SIG-M5 treated with dmso at 0.1 percent for 504 hours (cell line): ENCODE data around the gene LACTB.
"Not testable (repeated sequence)": the region's sequence is repeated elsewhere in the genome, so short reads cannot be mapped to it uniquely, and the experiment has no call there.

Source experiments
- DNase-seq: peaks from one replicate; lab custom pipeline; 2025; ENCODE audit not compliant: unreplicated experiment; lab: John Stamatoyannopoulos, UW

Gene LACTB

DNA sequence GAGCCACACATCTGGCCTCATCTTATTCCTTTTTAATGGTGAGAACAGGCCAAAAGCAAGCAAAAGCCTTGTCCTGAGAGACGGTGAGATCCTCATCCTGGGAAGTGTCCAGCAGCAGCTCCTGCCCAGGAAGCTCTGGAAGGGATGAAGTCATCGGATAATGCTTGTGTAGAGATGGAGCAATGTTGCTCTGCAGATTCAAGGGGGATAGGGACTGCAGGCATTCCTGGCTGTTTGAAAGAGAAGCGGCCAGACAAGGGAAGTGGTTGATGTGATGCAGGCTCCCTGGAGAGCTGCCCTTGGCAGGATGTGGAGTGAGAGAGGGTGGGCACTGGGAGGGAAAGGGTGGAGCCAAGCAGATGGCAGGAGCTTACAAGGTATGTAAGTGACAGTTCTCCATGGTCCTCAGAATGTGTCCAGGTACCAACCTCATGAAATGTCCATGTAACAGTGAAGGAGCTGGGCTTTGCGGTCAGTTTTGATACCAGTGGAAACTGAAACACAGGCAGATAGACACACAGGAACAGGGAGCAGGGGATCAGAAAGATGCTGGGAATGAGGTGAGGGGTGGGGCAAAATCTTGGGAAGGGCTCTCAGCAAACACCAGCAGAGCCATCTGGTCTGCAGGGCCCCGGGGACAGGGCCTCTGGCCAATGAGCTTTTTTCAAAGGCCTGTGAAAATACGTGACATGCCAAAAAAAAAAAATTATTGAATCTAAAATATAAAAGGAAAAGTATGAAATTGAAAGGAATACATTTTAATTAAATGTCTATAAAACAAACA is 32.2 kb upstream of the LACTB start:
- DNase-seq = no peak

DNA sequence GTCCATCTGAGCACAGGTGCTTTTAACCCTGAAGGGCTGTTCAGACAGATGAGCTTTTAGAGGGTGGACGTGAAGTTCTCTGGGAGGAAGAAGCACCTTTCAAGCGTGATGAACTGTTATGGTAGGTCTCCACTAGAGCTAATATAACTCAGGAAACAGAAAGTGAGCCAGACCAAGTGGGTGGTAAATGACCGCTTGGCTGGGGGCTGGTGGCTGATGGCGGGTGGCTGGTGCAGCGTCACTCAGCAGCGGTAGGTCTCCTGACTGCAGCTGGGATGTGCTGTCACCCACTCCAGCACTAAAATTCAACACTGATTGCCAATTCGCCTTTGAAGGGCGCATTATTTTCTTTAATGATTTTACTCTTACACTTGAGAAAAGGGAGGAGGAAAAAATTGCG is 31.2 kb upstream of the LACTB start:
- no peak for DNase-seq

DNA sequence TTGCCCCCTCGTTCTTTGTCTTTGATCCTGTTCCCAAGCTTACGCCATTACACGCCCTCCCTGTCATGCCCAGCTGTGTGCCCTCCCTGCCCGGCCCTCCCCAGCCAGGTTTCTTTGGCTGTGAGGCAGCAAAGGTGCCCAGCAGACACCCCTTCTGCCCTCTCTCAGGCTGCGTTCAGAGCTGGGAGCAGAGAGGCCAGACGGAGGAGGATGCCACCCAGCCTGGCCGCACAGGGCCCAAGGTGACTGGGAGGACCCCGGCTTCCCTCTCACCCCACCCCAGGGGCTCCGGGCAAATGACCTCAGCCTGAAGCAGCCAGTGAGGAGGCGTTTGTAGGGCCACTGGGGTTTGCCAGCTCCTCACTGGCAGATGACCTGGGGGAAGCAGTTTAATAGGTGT is 30.8 kb upstream of the LACTB start:
- no peak for DNase-seq

DNA sequence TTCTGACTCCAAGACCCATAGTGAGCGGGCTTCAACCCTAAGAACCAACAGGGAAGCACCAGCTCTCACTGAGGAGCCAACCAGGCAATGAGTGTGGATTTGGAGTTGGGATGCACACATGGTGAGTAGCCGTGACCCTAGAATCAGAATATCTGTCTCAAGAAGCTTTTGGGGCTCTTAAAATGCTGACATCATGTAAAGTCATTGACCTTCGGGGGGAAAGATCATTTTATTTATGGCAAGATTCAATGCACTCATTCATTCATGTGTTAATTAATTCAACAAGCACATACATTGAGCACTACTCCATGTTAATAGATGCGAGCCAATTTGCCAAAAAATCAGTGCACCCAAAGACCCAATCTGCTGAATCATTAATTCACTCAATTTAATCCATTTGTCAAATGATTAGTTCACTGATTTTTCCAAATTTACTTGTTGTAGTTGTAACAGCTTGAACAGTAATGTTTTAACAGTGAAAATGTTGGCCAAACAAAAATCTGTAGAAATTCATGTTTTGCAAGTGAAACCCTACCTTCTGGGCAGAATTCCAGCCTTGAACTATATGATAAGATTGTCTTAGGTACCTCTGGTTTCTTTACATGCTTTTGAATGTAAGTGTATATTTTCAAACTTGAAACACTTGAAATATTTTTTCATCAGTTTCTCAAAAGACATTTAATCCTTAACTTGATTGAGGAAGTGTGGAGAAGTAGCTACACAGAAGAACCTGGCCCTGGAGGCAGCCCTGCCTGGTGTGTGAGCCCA is 29.8 kb upstream of the LACTB start:
- DNase-seq = no peak

DNA sequence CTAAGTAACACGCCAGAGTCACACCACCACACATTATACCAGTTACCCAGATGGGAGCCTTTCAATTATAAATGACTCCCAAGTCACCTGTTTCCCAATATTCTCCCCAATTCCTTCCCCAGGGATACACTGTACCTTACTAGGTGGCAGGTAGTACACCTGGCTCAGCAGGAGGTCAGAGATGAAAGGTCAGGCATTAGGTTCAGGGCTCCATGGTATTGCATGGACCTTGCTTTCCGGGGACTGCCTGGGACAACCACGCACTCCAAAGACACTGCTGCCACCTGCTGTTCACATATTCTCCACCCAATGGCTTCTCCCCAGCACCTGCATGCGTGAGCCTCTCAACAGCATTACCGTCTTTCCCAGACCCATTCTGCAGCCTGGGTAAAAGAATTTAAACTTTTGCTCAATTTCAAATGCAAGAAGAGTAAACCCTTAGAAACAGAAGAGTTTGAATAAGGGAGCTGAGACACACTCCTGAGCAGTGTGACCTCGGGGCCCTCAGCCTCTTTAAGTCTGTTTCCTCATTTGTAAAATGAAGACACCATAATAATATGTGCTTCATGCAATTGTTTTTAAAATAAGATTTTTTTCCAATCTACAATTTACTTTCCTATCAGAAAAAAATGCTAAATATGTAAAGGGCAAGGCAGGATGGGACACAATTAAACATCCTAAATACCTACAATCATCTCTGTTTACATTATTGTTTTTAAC is 28.0 kb upstream of the LACTB start:
- peak; percentile 68 for DNase-seq

DNA sequence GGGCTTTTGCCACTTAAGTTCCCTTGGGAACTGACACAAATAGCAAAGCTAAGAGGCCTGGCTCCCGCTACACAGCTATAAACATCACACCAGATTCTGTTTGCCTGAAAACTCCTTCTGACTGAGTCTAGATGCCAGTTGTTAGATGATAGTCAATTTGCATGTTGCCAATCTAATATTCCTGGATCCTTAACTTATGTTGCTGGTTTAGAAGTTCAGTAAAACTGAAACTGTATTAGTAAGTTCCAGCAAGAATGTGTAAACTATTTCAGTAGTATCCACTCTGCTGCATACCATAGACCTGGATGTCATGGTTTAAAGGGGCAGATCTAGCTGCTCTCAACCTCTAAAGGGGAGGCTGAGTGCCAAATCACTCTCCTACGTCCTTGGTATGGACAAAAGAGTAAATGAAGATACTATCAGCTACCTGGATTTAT is 27.1 kb upstream of the LACTB start:
- no peak for DNase-seq

DNA sequence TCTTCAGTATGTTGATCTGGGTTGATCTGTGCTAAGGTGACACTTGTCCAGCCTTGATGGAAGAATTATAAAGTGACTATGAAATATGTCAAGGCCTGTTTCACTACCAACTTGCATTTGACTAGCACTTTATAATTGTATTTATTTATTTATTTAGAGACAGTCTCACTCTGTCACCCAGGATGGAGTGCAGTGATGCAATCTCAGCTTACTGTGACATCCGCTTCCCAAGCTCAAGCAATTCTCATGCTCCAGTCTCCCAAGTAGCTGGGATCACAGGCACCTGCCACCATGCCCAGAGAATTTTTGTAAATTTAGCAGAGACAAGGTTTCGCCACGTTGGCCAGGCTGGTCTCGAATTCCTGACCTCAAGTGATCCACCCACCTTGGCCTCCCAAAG is 25.5 kb upstream of the LACTB start:
- no peak for DNase-seq

DNA sequence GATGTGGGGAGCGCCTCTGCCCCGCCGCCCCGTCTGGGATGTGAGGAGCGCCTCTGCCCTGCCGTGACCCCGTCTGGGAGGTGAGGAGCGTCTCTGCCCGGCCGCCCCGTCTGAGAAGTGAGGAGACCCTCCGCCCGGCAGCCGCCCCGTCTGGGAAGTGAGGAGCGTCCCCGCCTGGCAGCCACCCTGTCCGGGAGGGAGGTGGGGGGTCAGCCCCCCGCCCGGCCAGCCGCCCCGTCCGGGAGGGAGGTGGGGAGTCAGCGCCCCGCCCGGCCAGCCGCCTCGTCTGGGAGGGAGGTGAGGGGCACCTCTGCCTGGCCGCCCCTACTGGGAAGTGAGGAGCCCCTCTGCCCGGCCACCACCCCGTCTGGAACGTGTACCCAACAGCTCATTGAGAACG is 22.8 kb upstream of the LACTB start:
- DNase-seq = not testable (repeated sequence)

DNA sequence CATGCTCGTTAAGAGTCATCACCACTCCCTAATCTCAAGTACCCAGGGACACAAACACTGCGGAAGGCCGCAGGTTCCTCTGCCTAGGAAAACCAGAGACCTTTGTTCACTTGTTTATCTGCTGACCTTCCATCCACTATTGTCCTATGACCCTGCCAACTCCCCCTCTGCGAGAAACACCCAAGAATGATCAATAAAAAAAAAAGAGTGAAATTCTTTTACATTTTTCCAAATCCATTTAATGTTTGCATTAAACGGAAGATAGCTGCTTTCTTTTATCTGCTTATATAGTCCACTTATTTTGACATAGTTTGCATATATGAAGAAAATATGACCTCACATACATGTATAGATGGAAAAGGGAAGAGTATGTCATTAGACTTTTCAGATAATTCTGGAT is 22.1 kb upstream of the LACTB start:
- DNase-seq = not testable (repeated sequence)

DNA sequence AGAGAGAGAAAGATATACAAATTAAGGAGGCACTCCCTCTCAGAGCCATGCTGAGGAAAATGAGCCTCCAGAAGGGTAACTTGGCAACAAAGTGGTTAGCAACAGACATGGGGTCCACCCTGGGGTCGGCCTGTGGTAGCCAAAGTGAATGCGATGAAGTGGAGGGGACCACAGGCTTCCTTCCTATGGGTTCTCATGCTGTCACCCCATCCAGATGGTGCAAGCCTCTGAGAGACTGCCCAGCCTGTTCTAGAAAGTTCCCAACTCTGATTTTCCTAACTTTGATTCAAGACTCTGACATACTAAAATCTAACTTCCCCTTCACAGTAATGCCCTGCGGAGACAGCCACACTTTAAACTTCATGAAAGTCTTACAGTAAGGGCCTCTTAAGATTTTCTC is 18.2 kb upstream of the LACTB start:
- no peak for DNase-seq

DNA sequence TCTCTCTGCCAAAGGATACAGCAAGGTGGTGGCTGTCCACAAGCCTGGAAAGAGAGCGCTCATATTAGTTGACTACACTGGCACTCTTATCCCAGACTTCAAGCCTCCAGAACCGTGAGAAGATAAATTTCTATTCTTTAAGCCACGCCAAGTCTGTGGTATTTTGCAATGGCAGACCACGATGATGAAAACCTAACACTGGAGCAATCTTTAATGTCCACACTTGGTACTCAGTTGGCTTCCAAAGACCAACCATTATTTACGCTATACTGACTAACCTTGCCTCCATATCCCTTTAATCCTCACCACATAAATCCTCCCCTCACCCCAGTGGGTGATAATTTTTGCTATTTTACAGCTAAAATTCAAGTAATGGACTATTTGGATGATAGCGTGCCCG is 16.9 kb upstream of the LACTB start:
- DNase-seq = peak; percentile 81

DNA sequence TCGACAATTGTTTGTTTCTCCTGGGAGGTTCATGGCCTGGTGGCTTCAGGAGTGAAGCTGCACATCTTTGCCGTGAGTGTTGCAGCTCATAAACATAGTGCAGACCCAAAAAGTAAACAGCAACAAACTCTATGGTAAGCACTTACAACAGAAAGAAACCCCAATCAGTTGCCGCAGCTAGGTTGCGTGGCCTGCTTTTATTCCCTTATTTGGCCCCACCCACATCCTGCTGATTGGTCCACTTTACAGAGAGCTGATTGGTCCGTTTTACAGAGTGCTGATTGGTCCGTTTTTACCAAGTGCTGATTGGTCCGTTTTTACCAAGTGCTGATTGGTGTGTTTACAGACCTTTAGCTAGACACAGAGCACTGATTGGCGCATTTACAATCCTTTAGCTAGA is 16.3 kb upstream of the LACTB start:
- peak; percentile 54 for DNase-seq

DNA sequence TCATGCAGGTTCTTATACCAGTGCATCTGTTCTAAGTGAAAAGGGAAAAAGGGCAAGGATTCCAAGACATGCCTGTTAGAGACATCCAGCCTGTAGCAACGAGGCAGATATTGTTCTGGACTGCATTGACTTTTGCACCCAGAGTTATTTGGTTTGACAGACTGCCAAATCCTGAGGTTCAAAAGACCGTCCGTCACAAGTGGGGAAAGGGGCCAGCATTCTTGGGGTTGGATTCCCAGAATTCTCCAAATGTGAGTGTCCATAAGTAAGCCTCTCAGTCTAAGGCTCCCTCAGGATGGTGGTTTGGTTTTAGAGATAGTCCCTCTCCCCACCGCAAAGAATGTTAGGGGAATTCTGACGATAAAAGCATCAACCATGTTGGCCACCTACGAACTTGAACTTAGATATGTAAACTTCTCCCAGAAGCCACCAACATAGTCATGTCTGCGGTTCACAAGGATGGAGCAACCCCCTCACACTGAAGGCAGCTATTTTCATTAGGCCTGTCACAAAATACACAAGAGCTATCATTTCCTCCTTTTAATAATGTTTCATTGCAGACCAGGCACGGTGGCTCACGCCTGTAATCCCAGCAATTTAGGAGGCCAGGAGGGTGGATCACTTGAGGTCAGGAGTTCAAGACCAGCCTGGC is 13.6 kb upstream of the LACTB start:
- peak; percentile 50 for DNase-seq

DNA sequence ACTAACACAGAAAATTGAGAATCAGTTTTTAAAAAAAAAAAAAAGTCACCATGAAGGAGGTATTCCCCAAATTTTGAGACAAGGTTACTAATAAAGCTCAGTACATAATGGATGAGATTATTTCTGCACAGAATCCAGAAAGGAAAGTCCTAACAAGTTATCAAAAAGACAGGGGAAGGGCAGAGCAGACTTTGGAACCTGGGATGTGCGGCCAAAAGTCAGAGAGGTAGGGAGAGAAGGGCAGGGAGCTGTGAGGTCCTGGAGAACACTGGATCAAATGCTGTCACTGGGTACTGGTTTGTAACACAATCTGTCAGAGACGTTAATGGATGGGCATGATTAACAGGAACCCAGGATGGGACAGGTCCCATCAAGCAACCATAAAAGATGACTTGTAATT is 12.2 kb upstream of the LACTB start:
- DNase-seq = no peak

DNA sequence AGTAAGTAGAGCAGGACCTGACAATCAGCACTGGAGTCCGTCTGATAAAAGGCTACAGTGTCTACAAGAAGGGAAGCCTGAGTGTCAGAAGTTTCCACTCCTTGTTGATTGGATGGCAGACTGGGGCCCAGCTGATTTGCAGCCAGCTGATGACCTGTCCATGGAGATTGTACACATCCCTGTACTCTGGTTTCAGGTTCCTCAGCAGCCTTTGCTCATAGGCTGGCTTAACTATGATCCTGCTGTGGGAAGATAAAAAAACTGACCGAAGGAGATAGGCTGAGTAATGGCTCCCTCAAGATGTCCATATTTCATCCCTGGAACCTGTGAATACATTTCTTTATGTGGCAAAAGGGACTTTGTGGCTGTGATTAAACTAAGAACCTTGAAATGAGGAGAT is 11.7 kb upstream of the LACTB start:
- DNase-seq = no peak

DNA sequence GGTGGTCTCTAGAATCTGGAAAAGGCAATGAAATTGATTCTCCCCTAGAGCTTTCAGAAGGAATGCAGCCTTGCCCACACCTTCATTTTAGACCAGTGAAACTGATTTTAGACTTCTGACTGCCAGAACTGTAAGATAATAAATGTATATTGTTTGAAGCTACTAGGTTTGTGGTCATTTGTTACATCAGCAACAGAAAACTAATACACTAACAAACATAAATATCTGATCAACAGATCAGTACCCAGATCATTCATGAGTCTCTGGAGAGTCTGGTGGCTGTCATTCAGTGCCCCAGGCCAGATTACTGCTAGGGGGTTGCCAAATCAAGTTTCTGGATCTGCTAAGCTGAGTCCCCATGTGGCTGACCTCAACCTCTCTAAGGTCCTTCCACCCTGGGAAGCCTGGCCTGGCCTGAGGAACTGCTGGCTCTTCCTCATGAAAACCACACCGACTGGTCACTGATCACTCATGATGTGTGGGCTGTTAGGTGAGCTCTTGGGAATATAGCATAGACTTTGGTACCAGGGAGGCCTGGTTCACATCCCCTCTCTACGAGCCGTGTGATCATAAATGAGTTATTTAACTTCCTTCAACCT is 11.1 kb upstream of the LACTB start:
- no peak for DNase-seq

DNA sequence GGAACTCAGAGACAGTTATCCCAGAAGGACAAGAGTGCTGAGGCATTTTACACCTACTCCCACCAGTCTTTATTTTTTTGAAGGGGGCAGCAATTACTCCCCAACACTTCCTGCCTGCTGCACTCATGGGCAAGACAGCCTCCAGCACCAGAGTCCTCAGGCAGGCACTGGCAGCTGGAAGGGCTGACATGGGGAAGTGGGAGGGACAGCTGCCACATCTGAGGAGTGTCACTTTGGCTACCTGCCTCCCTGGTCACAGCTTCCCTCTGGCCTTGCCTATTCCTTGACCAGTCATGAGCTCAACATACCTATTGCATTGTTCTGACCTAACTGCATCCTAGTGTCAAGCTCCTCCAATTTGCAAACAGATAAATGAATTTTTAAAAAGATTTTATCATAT is 10.2 kb upstream of the LACTB start:
- no peak for DNase-seq

DNA sequence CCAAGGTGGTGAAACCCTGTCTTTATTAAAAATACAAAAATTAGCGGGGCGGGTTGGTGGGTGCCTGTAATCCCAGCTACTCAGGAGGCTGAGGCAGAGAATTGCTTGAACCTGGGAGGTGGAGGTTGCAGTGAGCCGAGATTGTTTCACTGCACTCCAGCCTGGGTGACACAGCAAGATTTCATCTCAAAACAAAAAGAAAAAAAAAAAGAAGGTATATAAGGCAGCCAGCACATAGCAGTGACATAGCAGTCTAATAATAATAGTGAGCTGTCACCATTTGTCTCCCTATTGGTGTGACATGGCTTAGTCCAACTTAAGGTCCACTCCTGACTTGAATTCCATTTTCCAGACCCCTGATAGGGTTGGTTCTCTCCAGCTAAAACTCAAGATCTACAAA is 8.8 kb upstream of the LACTB start:
- no peak for DNase-seq

DNA sequence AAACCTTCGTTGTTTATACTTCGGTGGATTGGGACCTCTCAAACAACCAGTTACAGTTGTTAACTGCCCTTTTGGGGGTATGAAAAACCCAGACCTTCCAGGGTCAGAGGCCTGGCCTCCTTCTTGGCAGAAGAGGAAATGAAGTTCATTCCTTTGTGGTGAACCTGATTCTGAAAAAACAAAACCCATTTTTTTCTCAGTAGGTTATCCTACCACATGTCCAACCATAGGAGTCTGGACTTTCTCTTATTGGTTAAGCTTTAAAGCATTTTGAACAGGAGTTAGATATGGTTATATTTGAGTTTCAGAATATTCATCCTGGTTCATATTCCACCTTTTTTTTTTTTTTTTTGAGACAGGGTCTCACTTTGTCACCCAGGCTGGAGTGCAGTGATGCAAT is 7.2 kb upstream of the LACTB start:
- no peak for DNase-seq

DNA sequence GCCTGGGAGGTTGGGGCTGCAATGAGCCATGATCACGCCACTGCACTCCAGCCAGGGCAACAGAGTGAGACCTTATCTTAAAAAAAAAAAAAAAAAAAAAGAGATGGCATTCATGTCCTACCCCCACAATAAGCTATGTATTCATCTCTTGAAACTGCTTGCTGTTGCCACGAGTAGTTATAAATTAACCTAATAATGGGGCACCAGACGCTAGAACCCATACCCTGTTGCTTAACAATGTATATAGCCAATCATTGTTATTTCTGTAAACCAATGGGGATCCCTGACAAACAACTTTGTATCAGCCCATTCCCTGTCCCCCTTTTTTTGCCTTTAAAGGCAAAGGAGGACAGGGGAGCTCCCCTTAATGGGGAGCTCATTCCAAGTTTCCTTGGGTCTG is 2.8 kb upstream of the LACTB start:
- DNase-seq = no peak
